Coronary artery (tissue), 2 donors: ENCODE data around the gene KCND2.

Source experiments
- DNase-seq: peaks from one replicate; pipeline ENCODE4 v3.0.0-alpha.2; 2017; ENCODE audit warnings: low spot score
- H3K27ac ChIP-seq, 2 donors: fragments of 200-600 bp; sonication (generic); one replicate each; pipeline ENCODE4 v1.5.1; 2016 to 2019
- H3K4me3 ChIP-seq: fragments of 200-600 bp; sonication (generic); 2 replicates; pipeline ENCODE4 v1.5.1; 2016; ENCODE audit warnings: mild to moderate bottlenecking, moderate library complexity
- CTCF ChIP-seq: fragments of 200-600 bp; sonication (generic); IDR thresholded peaks from one replicate; pipeline ENCODE4 v1.5.1; 2019; ENCODE audit warnings: antibody characterized with exemption

KCND2 gene

GRCh38 chr7:120615703-120616102 is 342.7 kb downstream of the KCND2 start:
- no peak overlapping the region for H3K4me3 ChIP-seq
- no peak for DNase-seq
- H3K27ac ChIP-seq: no peak overlapping the region
- TF ChIP-seq CTCF: no peak

GRCh38 chr7:120617275-120617674 is 344.3 kb downstream of the KCND2 start:
- no peak for TF ChIP-seq CTCF
- H3K4me3 ChIP-seq: no peak overlapping the region
- DNase-seq: no peak
- H3K27ac ChIP-seq: no peak overlapping the region

GRCh38 chr7:120628251-120628650 is 355.3 kb downstream of the KCND2 start:
- no peak for DNase-seq
- no peak overlapping the region for H3K27ac ChIP-seq
- no peak overlapping the region for H3K4me3 ChIP-seq
- no peak for TF ChIP-seq CTCF

- DNase-seq: no peak
- no peak overlapping the region for H3K27ac ChIP-seq
- TF ChIP-seq CTCF: no peak
- no peak overlapping the region for H3K4me3 ChIP-seq
Observed at GRCh38 chr7:120639884-120640283, 366.9 kb downstream of the KCND2 start.

- Histone ChIP-seq H3K4me3 (no peak overlapping the region), H3K27ac (no peak overlapping the region)
- no peak for DNase-seq
- no peak for TF ChIP-seq CTCF
Observed at GRCh38 chr7:120645966-120646365, 373.0 kb downstream of the KCND2 start.

- no peak for DNase-seq
- no peak for TF ChIP-seq CTCF
- no peak overlapping the region for H3K27ac ChIP-seq
- H3K4me3 ChIP-seq: no peak overlapping the region
Observed at GRCh38 chr7:120654241-120654640, 381.3 kb downstream of the KCND2 start.

- Histone ChIP-seq H3K4me3 (no peak overlapping the region), H3K27ac (no peak overlapping the region)
- no peak for TF ChIP-seq CTCF
- no peak for DNase-seq
Observed at GRCh38 chr7:120658516-120658915, 385.5 kb downstream of the KCND2 start.
